Hepatocyte (in vitro differentiated cells): Measurements from ENCODE around the gene RALB.

Experiments used
- EZH2phosphoT487 ChIP-seq: fragments of 200-600 bp; sonication (generic); IDR thresholded peaks from one replicate; pipeline ENCODE4 v1.6.1; 2018; ENCODE audit warnings: antibody characterized with exemption, mild to moderate bottlenecking, low read depth, moderate library complexity; ENCODE audit not compliant: unreplicated experiment, severe bottlenecking
- TF ChIP-seq, protein P1 (sequence below): fragments of 200-600 bp; sonication (generic); IDR thresholded peaks from 2 replicates; pipeline ENCODE4 v1.5.1; 2016; ENCODE audit warnings: antibody characterized with exemption, mild to moderate bottlenecking; ENCODE audit not compliant: poor library complexity

DNA sequence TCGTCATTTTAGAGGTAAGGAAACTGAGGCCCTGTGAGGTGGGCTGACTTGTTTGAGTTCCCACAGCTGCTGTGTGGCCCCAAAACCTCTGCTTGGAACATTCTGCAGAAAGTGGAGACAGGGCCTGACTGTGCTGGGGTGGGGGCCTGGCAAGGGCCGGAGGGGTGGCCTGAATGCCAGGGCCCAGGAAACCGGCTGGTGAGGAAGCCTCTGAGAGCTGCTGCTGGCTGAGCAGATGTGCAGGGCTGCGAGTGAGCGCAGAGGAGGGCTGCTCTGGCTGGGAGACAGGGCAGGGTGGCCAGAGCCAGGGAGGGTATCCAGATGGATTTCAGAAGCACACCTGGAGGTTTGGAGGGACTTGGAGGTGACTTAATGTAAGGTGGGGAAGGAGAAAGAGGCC lies 63.4 kb downstream of the RALB start:
- no peak for TF ChIP-seq EZH2phosphoT487
- TF ChIP-seq, protein P1, sequence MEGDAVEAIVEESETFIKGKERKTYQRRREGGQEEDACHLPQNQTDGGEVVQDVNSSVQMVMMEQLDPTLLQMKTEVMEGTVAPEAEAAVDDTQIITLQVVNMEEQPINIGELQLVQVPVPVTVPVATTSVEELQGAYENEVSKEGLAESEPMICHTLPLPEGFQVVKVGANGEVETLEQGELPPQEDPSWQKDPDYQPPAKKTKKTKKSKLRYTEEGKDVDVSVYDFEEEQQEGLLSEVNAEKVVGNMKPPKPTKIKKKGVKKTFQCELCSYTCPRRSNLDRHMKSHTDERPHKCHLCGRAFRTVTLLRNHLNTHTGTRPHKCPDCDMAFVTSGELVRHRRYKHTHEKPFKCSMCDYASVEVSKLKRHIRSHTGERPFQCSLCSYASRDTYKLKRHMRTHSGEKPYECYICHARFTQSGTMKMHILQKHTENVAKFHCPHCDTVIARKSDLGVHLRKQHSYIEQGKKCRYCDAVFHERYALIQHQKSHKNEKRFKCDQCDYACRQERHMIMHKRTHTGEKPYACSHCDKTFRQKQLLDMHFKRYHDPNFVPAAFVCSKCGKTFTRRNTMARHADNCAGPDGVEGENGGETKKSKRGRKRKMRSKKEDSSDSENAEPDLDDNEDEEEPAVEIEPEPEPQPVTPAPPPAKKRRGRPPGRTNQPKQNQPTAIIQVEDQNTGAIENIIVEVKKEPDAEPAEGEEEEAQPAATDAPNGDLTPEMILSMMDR, result no peak
